ENCODE measurements around the gene OLIG2. TPM values are rescaled to one million over a fixed set of nuclear protein-coding genes. Genes with fewer than 3 reads are reported as not detected.

OLIG2 gene
- total RNA-seq, 1 donor from 2014 or later, result not detected

DNA sequence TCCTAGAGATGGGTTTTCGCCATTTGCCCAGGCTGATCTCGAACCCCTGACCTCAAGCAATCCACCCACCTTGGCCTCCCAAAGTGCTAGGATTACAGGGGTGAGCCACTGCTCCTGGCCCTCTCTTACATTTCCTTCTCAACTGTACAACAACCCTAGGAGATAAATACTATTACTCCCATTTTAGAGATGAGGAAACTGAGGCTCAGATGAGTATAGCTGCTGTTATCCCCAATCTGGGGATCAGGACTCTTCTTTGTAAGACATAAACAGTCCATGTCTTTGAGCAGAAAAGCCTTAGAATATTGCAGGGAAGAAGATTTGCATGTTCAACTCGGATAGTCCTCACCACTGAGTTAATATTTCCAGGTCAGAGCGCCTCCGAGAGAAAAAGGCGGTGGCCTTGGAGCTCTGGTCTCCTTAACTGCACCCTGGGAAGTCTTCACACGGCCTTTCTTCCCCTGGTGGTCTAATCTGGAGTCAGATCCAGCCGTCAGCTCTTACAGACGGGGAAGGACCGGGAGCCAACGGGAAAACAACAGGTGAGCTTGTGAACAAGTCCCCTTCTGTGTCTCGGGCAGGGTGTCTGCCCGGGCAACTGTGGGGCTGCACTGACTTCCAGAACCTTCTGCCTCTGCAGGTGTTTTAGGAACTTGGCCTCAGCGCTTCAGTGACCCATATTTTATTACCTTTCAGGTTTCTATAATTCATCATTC, 38.3 kb downstream of the OLIG2 start:
- DNase-seq (ENCODE audit: low spot score), result no peak

DNA sequence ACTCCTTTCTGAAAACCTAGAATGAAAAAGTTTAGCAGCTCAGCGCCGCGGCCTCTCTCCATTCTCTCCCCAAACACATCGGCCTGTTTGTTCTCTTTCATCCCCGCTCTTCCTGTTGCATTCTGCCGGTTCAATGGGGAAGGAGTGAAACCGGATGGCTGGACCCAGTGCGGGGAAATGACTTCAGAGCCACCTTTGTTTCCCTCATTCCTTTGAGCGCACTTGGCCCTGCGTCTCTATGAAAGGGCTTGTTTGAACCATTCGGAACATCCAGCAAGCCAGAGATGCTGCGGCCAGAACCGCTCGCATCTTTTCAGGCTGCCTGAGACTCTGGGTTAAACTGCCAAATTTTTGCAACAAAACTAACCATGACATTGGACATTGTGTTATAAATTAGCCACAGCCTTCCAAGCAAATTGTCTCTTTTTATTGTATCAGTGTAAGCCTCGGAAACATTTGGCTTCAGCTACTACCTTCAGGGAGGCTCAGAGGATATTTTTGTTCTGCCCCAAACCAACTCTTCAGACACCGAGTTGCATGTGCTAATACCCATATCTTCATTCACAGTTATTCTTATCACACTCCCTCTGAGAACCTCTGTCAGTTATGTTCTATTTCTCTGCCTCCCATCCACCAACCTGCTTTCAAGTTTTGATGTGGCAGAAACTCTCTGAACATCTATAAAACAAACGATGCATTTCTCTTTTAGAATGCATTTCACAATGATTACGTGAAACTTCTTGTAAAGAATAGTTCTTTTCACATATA, 39.1 kb downstream of the OLIG2 start:
- no peak for DNase-seq (ENCODE audit: low spot score)

DNA sequence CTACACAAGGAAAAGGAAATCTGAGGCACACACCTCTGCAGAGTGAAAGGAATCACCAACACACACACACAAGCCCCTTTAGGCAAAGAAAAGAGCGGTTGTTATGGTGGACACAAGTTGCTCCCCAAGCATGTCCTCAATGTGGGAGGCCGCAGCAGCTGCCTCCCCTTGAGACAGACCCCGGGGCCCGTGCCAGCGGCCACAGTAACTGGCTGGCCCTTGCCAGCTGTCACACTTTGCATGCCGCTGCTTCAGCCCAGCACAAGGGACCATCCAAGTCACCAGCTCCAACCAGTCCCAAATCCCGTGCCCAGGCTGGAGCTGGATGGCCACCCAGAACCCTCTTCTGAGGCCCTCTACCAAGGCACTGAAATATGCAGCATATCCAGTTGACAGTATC, 41.3 kb downstream of the OLIG2 start:
- no peak for DNase-seq (ENCODE audit: low spot score)

DNA sequence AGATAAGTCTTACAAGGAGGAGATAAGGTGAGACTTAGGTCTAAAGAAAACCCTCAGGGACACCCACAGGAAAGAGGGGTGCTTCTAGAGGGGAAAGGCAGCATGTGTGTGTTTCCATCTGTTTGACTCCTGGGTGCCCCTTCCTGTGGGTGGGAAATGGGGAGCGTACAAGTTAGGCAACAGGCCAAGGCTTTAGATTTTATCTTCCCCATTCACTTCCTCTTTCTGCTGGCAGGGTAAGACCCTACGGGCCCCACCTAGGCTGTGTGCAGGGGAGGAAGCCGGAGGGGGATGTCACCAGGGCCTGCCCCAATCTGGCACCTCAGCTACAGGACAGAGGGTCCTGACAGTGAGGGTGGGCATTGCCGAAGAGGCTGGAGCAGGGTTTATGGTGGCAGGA, 41.7 kb downstream of the OLIG2 start:
- no peak for DNase-seq (ENCODE audit: low spot score)

DNA sequence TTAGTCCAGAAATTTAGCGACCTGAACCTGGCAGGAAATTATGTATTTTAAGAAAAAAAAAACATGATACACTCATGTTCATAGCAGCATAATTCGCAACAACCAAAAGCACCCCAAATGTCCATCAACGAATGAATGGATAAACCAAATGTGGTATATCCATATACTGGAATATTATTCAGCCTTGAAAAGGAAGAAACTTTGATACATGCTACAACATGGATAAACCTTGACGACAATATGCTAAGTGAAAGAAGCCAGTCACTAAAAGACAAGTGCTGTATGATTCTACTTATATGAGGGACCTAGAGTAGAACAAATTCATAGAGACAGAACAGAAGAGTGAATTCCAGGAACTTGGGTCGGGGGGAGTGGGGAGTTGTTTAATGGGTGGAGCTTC, 43.5 kb downstream of the OLIG2 start:
- no peak for DNase-seq (ENCODE audit: low spot score)

GRCh38 chr21:33069645-33069993, 43.9 kb downstream of the OLIG2 start:
- DNase-seq (ENCODE audit: low spot score), result no peak

GRCh38 chr21:33069994-33070743, 44.4 kb downstream of the OLIG2 start, which contains the start of gene OLIG1:
OLIG1 (plus strand) TSS chr21:33070141; CDS start chr21:33070247, 106 bp downstream.
- DNase-seq (ENCODE audit: low spot score), result no peak

DNA sequence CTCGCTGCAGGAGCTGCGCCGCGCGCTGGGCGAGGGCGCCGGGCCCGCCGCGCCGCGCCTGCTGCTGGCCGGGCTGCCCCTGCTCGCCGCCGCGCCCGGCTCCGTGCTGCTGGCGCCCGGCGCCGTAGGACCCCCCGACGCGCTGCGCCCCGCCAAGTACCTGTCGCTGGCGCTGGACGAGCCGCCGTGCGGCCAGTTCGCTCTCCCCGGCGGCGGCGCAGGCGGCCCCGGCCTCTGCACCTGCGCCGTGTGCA, 44.9 kb downstream of the OLIG2 start:
- no peak for DNase-seq (ENCODE audit: low spot score)

DNA sequence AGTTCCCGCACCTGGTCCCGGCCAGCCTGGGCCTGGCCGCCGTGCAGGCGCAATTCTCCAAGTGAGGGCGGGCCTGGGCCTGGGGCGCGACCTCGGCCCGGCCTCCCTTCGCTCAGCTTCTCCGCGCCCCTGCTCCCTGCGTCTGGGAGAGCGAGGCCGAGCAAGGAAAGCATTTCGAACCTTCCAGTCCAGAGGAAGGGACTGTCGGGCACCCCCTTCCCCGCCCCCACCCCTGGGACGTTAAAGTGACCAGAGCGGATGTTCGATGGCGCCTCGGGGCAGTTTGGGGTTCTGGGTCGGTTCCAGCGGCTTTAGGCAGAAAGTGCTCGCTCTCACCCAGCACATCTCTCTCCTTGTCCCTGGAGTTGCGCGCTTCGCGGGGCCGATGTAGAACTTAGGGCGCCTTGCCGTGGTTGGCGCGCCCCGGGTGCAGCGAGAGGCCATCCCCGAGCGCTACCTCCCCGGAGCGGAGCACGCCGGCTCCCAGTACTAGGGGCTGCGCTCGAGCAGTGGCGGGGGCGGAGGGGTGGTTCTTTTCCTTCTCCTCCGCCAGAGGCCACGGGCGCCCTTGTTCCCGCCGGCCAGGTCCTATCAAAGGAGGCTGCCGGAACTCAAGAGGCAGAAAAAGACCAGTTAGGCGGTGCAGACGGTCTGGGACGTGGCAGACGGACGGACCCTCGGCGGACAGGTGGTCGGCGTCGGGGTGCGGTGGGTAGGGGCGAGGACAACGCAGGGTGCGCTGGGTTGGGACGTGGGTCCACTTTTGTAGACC, 45.4 kb downstream of the OLIG2 start:
- no peak for DNase-seq (ENCODE audit: low spot score)

DNA sequence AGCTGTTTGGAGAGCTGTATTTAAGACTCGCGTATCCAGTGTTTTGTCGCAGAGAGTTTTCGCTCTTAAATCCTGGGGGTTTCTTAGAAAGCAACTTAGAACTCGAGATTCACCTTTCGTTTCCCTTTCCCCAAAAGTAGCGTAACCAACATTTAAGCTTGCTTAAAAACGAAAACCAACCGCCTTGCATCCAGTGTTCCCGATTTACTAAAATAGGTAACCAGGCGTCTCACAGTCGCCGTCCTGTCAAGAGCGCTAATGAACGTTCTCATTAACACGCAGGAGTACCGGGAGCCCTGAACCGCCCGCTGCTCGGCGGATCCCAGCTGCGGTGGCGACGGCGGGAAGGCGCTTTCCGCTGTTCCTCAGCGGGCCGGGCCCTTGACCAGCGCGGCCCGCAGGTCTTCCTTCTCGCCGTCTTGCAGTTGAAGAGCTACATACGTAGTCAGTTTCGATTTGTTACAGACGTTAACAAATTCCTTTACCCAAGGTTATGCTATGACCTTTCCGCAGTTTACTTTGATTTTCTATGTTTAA, 46.1 kb downstream of the OLIG2 start:
- no peak for DNase-seq (ENCODE audit: low spot score)

DNA sequence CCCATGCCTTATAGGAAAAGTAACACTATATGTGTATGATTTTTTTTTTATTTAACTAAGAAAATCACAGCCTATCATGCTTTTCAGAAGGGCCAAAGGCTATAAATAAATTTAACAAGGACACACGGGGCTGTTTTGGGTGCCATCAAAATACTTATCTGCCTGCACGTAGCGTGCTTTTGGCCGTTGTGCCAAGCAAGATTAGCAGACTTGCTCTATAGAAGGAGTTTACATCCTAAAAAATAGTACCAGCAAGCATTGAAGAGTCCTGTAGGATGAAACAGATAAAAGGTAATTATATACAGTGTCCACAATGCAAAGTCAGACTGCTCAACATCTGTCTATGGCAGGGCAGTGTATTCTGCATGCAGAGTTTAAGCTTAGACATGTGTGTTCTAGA, 47.9 kb downstream of the OLIG2 start:
- DNase-seq (ENCODE audit: low spot score), result no peak

GRCh38 chr21:33075128-33075527, 49.4 kb downstream of the OLIG2 start:
- DNase-seq (ENCODE audit: low spot score), result no peak

- no peak for DNase-seq (ENCODE audit: low spot score)
Measured at GRCh38 chr21:33075596-33076195, 50.0 kb downstream of the OLIG2 start.

- no peak for DNase-seq (ENCODE audit: low spot score)
Measured at GRCh38 chr21:33076600-33077329, 51.0 kb downstream of the OLIG2 start.

Other genes with a start within 250 kb of the OLIG2 start
- not detected for gene OLIG1, start 44.2 kb downstream of the OLIG2 start, total RNA-seq
- gene IFNAR2, start 204.0 kb downstream of the OLIG2 start, total RNA-seq, result 31.5 TPM
- gene IL10RB, start 240.4 kb downstream of the OLIG2 start, total RNA-seq, result 31.2 TPM